ENCODE measurements around the gene PRDM5.

The PRDM5 gene

GRCh38 chr4:120963449-120963848 lies 40.9 kb upstream of the PRDM5 start:
- Histone ChIP-seq H3K79me1 (replicated peaks; ENCODE audit: low read length, poor library complexity, severe bottlenecking) (no peaks in the 10 kb centered on the region), H3K4me1 (ENCODE audit: control insufficient read depth, insufficient read depth, low read depth, low read length) (no peaks in the 10 kb centered on the region), H4K8ac (ENCODE audit: low read length) (no peak overlapping the region), H3K4me3 (ENCODE audit: insufficient read depth in 1 of 2, low read depth in 1 of 2, low read length in 2 of 2) (no peak overlapping the region), H2AFZ (ENCODE audit: low read depth, low read length) (no peak overlapping the region), H2BK15ac (ENCODE audit: low read depth, poor library complexity, severe bottlenecking) (no peak overlapping the region), H3K36me3 (ENCODE audit: control insufficient read depth in 1 of 2, insufficient read depth in 2 of 2, low read depth in 1 of 2, low read length in 2 of 2) (no peaks in the 10 kb centered on the region), H4K91ac (ENCODE audit: low read length) (no peak overlapping the region), H3K9me3 (ENCODE audit: control insufficient read depth, low read length) (no peaks in the 10 kb centered on the region), H2BK5ac (ENCODE audit: low read depth, low read length, poor library complexity, severe bottlenecking) (no peak overlapping the region), H3K14ac (ENCODE audit: low read length in 2 of 2) (no peak overlapping the region), H2BK12ac (ENCODE audit: low read length in 2 of 2) (no peak overlapping the region), H2BK120ac (ENCODE audit: low read depth, low read length) (no peak overlapping the region), H3K18ac (ENCODE audit: low read depth in 1 of 2, low read length in 2 of 2) (no peak overlapping the region), H3K27me3 (ENCODE audit: control insufficient read depth in 1 of 2, insufficient read depth in 1 of 2, low read length in 2 of 2) (no peaks in the 10 kb centered on the region), H3K4ac (ENCODE audit: low read depth in 1 of 2, low read length in 2 of 2) (no peak overlapping the region), H3K27ac (ENCODE audit: low read length, poor library complexity, severe bottlenecking) (no peak overlapping the region), H3K23ac (ENCODE audit: low read length in 2 of 2) (no peak overlapping the region), H2AK5ac (ENCODE audit: low read length, severe bottlenecking) (no peak overlapping the region), H3K4me2 (ENCODE audit: low read length, poor library complexity, severe bottlenecking) (no peak overlapping the region), H3K9ac (ENCODE audit: low read length) (no peak overlapping the region)
- 94% methylated on average over 4 of the region's 4 CpGs for WGBS
- DNase-seq, result no peak

- H3K4me3 ChIP-seq (ENCODE audit: insufficient read depth in 1 of 2, low read depth in 1 of 2, low read length in 2 of 2), result no peak overlapping the region
- no peaks in the 10 kb centered on the region for H3K79me1 ChIP-seq (replicated peaks; ENCODE audit: low read length, poor library complexity, severe bottlenecking)
- H4K91ac ChIP-seq (ENCODE audit: low read length), result no peak overlapping the region
- H2BK5ac ChIP-seq (ENCODE audit: low read depth, low read length, poor library complexity, severe bottlenecking), result no peak overlapping the region
- no peak overlapping the region for H4K8ac ChIP-seq (ENCODE audit: low read length)
- no peaks in the 10 kb centered on the region for H3K27me3 ChIP-seq (ENCODE audit: control insufficient read depth in 1 of 2, insufficient read depth in 1 of 2, low read length in 2 of 2)
- H2AFZ ChIP-seq (ENCODE audit: low read depth, low read length), result no peak overlapping the region
- DNase-seq, result no peak
- no peak overlapping the region for H3K23ac ChIP-seq (ENCODE audit: low read length in 2 of 2)
- no peak overlapping the region for H3K27ac ChIP-seq (ENCODE audit: low read length, poor library complexity, severe bottlenecking)
- H2BK15ac ChIP-seq (ENCODE audit: low read depth, poor library complexity, severe bottlenecking), result no peak overlapping the region
- H3K4me2 ChIP-seq (ENCODE audit: low read length, poor library complexity, severe bottlenecking), result no peak overlapping the region
- no peaks in the 10 kb centered on the region for H3K9me3 ChIP-seq (ENCODE audit: control insufficient read depth, low read length)
- H3K18ac ChIP-seq (ENCODE audit: low read depth in 1 of 2, low read length in 2 of 2), result no peak overlapping the region
- H3K9ac ChIP-seq (ENCODE audit: low read length), result no peak overlapping the region
- no peak overlapping the region for H2BK12ac ChIP-seq (ENCODE audit: low read length in 2 of 2)
- no CpG with 5 or more reads among the region's 2 CpGs for WGBS
- H3K4ac ChIP-seq (ENCODE audit: low read depth in 1 of 2, low read length in 2 of 2), result no peak overlapping the region
- no peak overlapping the region for H2BK120ac ChIP-seq (ENCODE audit: low read depth, low read length)
- H3K14ac ChIP-seq (ENCODE audit: low read length in 2 of 2), result no peak overlapping the region
- H2AK5ac ChIP-seq (ENCODE audit: low read length, severe bottlenecking), result no peak overlapping the region
- H3K4me1 ChIP-seq (ENCODE audit: control insufficient read depth, insufficient read depth, low read depth, low read length), result no peaks in the 10 kb centered on the region
- H3K36me3 ChIP-seq (ENCODE audit: control insufficient read depth in 1 of 2, insufficient read depth in 2 of 2, low read depth in 1 of 2, low read length in 2 of 2), result no peaks in the 10 kb centered on the region
These were observed 38.2 kb upstream of the PRDM5 start for GRCh38 chr4:120960656-120961267.

GRCh38 chr4:120948382-120948781 lies 25.9 kb upstream of the PRDM5 start:
- peaks cover 19% of the 10 kb centered on the region for H3K9me3 ChIP-seq (ENCODE audit: control insufficient read depth, low read length)
- WGBS, result 43% methylated on average over 3 of the region's 4 CpGs

GRCh38 chr4:120942776-120943175 lies 20.2 kb upstream of the PRDM5 start:
- no peak overlapping the region for H4K8ac ChIP-seq (ENCODE audit: low read length)
- H3K9me3 ChIP-seq (ENCODE audit: control insufficient read depth, low read length), result no peaks in the 10 kb centered on the region
- H3K79me1 ChIP-seq (replicated peaks; ENCODE audit: low read length, poor library complexity, severe bottlenecking), result no peaks in the 10 kb centered on the region
- no peak overlapping the region for H4K91ac ChIP-seq (ENCODE audit: low read length)
- no peak overlapping the region for H3K23ac ChIP-seq (ENCODE audit: low read length in 2 of 2)
- H3K18ac ChIP-seq (ENCODE audit: low read depth in 1 of 2, low read length in 2 of 2), result no peak overlapping the region
- H2BK5ac ChIP-seq (ENCODE audit: low read depth, low read length, poor library complexity, severe bottlenecking), result no peak overlapping the region
- no peaks in the 10 kb centered on the region for H3K27me3 ChIP-seq (ENCODE audit: control insufficient read depth in 1 of 2, insufficient read depth in 1 of 2, low read length in 2 of 2)
- no peak overlapping the region for H3K4me3 ChIP-seq (ENCODE audit: insufficient read depth in 1 of 2, low read depth in 1 of 2, low read length in 2 of 2)
- H2AK5ac ChIP-seq (ENCODE audit: low read length, severe bottlenecking), result no peak overlapping the region
- no peak overlapping the region for H3K4me2 ChIP-seq (ENCODE audit: low read length, poor library complexity, severe bottlenecking)
- no peak for DNase-seq
- H3K14ac ChIP-seq (ENCODE audit: low read length in 2 of 2), result no peak overlapping the region
- H2BK12ac ChIP-seq (ENCODE audit: low read length in 2 of 2), result no peak overlapping the region
- no peak overlapping the region for H2BK120ac ChIP-seq (ENCODE audit: low read depth, low read length)
- WGBS, result no CpG with 5 or more reads among the region's 3 CpGs
- no peak overlapping the region for H2AFZ ChIP-seq (ENCODE audit: low read depth, low read length)
- no peaks in the 10 kb centered on the region for H3K36me3 ChIP-seq (ENCODE audit: control insufficient read depth in 1 of 2, insufficient read depth in 2 of 2, low read depth in 1 of 2, low read length in 2 of 2)
- no peaks in the 10 kb centered on the region for H3K4me1 ChIP-seq (ENCODE audit: control insufficient read depth, insufficient read depth, low read depth, low read length)
- H3K4ac ChIP-seq (ENCODE audit: low read depth in 1 of 2, low read length in 2 of 2), result no peak overlapping the region
- no peak overlapping the region for H3K9ac ChIP-seq (ENCODE audit: low read length)
- H2BK15ac ChIP-seq (ENCODE audit: low read depth, poor library complexity, severe bottlenecking), result no peak overlapping the region
- H3K27ac ChIP-seq (ENCODE audit: low read length, poor library complexity, severe bottlenecking), result no peak overlapping the region

More at GRCh38 chr4:120948382-120948781, 25.9 kb upstream of the PRDM5 start:
- Histone ChIP-seq H3K79me1 (replicated peaks; ENCODE audit: low read length, poor library complexity, severe bottlenecking) (no peaks in the 10 kb centered on the region), H2BK15ac (ENCODE audit: low read depth, poor library complexity, severe bottlenecking) (no peak overlapping the region), H3K14ac (ENCODE audit: low read length in 2 of 2) (no peak overlapping the region), H4K8ac (ENCODE audit: low read length) (no peak overlapping the region), H3K4me3 (ENCODE audit: insufficient read depth in 1 of 2, low read depth in 1 of 2, low read length in 2 of 2) (no peak overlapping the region), H3K27me3 (ENCODE audit: control insufficient read depth in 1 of 2, insufficient read depth in 1 of 2, low read length in 2 of 2) (no peaks in the 10 kb centered on the region), H2BK120ac (ENCODE audit: low read depth, low read length) (no peak overlapping the region), H2BK5ac (ENCODE audit: low read depth, low read length, poor library complexity, severe bottlenecking) (no peak overlapping the region), H3K4ac (ENCODE audit: low read depth in 1 of 2, low read length in 2 of 2) (no peak overlapping the region), H3K18ac (ENCODE audit: low read depth in 1 of 2, low read length in 2 of 2) (no peak overlapping the region), H3K4me1 (ENCODE audit: control insufficient read depth, insufficient read depth, low read depth, low read length) (no peaks in the 10 kb centered on the region), H3K23ac (ENCODE audit: low read length in 2 of 2) (no peak overlapping the region), H3K36me3 (ENCODE audit: control insufficient read depth in 1 of 2, insufficient read depth in 2 of 2, low read depth in 1 of 2, low read length in 2 of 2) (no peaks in the 10 kb centered on the region), H3K27ac (ENCODE audit: low read length, poor library complexity, severe bottlenecking) (no peak overlapping the region), H2BK12ac (ENCODE audit: low read length in 2 of 2) (no peak overlapping the region), H3K4me2 (ENCODE audit: low read length, poor library complexity, severe bottlenecking) (no peak overlapping the region), H2AK5ac (ENCODE audit: low read length, severe bottlenecking) (no peak overlapping the region), H2AFZ (ENCODE audit: low read depth, low read length) (no peak overlapping the region), H3K9ac (ENCODE audit: low read length) (no peak overlapping the region), H4K91ac (ENCODE audit: low read length) (no peak overlapping the region)
- no peak for DNase-seq
